WTC11 (cell line): ENCODE results near the gene AMACR.

Experiments used
- CBFB ChIP-seq: sonication (generic); formaldehyde crosslinking; IDR thresholded peaks from 2 replicates; pipeline ENCODE4 v1.8.1; 2022; ENCODE audit warnings: mild to moderate bottlenecking, low read depth, missing genetic modification reagents
- GABPB1 ChIP-seq: sonication (generic); formaldehyde crosslinking; IDR thresholded peaks from 2 replicates; pipeline ENCODE4 v1.8.1; 2023; ENCODE audit warnings: mild to moderate bottlenecking, missing genetic modification reagents
- NR1H2 ChIP-seq: sonication (generic); formaldehyde crosslinking; IDR thresholded peaks from 2 replicates; pipeline ENCODE4 v1.9.0; 2021; ENCODE audit warnings: mild to moderate bottlenecking, moderate library complexity, missing genetic modification reagents
- RORB ChIP-seq: fragments of 250-450 bp; sonication (Bioruptor Pico); IDR thresholded peaks from 2 replicates; pipeline ENCODE4 v1.9.0; 2021; ENCODE audit warnings: mild to moderate bottlenecking
- TEAD4 ChIP-seq: sonication (generic); formaldehyde crosslinking; IDR thresholded peaks from 2 replicates; pipeline ENCODE4 v1.8.0; 2022; ENCODE audit warnings: mild to moderate bottlenecking, missing genetic modification reagents
- ZBTB21 ChIP-seq: sonication (generic); formaldehyde crosslinking; IDR thresholded peaks from 2 replicates; pipeline ENCODE4 v1.8.1; 2023; ENCODE audit warnings: mild to moderate bottlenecking, missing genetic modification reagents, borderline replicate concordance
- ZNF138 ChIP-seq: sonication (generic); formaldehyde crosslinking; conservative IDR thresholded peaks from 2 replicates; pipeline ENCODE4 v1.8.1; 2022; ENCODE audit warnings: mild to moderate bottlenecking, moderate library complexity, missing genetic modification reagents
- TF ChIP-seq, protein P1 (sequence below): fragments of 200-600 bp; IDR thresholded peaks from 2 replicates; pipeline ENCODE4 v1.8.0; 2022; ENCODE audit warnings: antibody characterized with exemption
- TF ChIP-seq, protein P2 (sequence below): sonication (generic); formaldehyde crosslinking; IDR thresholded peaks from 2 replicates; pipeline ENCODE4 v1.8.1; 2023; ENCODE audit warnings: mild to moderate bottlenecking, missing genetic modification reagents, borderline replicate concordance
- TF ChIP-seq, protein P3 (sequence below): sonication (generic); formaldehyde crosslinking; IDR thresholded peaks from 2 replicates; pipeline ENCODE4 v1.8.0; 2022; ENCODE audit warnings: mild to moderate bottlenecking, missing genetic modification reagents
- TF ChIP-seq, protein P4 (sequence below): sonication (generic); formaldehyde crosslinking; IDR thresholded peaks from 2 replicates; pipeline ENCODE4 v1.8.1; 2022; ENCODE audit warnings: mild to moderate bottlenecking, missing genetic modification reagents, moderate library complexity, borderline replicate concordance
- TF ChIP-seq, protein P5 (sequence below): sonication (generic); formaldehyde crosslinking; IDR thresholded peaks from 2 replicates; pipeline ENCODE4 v1.8.1; 2022; ENCODE audit warnings: low read depth, missing genetic modification reagents, borderline replicate concordance
- TF ChIP-seq, protein P6 (sequence below): sonication (generic); formaldehyde crosslinking; IDR thresholded peaks from 2 replicates; pipeline ENCODE4 v1.8.0; 2022; ENCODE audit warnings: mild to moderate bottlenecking, missing genetic modification reagents

DNA sequence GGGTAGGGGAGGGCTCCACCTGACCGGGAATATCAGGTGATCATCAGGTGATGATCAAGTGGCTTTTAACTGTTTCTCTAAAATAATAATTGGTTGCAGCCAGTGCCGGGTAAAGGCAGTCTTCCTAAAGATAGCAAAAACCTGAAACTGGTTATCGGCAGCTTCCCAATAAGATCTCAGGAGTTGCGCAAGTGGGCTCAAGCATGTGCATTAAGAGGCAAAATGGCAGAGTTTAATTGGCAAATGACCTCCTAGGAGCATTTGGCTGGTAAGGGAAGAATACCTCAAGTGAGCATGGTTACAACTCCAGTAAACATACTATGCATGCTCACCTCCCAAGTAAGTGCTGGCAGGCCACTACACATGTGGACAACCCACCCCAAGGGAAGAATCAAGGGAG lies 31.0 kb upstream of the AMACR start:
- TF ChIP-seq, protein P1, sequence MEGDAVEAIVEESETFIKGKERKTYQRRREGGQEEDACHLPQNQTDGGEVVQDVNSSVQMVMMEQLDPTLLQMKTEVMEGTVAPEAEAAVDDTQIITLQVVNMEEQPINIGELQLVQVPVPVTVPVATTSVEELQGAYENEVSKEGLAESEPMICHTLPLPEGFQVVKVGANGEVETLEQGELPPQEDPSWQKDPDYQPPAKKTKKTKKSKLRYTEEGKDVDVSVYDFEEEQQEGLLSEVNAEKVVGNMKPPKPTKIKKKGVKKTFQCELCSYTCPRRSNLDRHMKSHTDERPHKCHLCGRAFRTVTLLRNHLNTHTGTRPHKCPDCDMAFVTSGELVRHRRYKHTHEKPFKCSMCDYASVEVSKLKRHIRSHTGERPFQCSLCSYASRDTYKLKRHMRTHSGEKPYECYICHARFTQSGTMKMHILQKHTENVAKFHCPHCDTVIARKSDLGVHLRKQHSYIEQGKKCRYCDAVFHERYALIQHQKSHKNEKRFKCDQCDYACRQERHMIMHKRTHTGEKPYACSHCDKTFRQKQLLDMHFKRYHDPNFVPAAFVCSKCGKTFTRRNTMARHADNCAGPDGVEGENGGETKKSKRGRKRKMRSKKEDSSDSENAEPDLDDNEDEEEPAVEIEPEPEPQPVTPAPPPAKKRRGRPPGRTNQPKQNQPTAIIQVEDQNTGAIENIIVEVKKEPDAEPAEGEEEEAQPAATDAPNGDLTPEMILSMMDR, result no peak
- no peak for TF ChIP-seq RORB (CRISPR knock-in tag)
- TF ChIP-seq, protein P2, sequence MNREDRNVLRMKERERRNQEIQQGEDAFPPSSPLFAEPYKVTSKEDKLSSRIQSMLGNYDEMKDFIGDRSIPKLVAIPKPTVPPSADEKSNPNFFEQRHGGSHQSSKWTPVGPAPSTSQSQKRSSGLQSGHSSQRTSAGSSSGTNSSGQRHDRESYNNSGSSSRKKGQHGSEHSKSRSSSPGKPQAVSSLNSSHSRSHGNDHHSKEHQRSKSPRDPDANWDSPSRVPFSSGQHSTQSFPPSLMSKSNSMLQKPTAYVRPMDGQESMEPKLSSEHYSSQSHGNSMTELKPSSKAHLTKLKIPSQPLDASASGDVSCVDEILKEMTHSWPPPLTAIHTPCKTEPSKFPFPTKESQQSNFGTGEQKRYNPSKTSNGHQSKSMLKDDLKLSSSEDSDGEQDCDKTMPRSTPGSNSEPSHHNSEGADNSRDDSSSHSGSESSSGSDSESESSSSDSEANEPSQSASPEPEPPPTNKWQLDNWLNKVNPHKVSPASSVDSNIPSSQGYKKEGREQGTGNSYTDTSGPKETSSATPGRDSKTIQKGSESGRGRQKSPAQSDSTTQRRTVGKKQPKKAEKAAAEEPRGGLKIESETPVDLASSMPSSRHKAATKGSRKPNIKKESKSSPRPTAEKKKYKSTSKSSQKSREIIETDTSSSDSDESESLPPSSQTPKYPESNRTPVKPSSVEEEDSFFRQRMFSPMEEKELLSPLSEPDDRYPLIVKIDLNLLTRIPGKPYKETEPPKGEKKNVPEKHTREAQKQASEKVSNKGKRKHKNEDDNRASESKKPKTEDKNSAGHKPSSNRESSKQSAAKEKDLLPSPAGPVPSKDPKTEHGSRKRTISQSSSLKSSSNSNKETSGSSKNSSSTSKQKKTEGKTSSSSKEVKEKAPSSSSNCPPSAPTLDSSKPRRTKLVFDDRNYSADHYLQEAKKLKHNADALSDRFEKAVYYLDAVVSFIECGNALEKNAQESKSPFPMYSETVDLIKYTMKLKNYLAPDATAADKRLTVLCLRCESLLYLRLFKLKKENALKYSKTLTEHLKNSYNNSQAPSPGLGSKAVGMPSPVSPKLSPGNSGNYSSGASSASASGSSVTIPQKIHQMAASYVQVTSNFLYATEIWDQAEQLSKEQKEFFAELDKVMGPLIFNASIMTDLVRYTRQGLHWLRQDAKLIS (CRISPR knock-in tag), result no peak
- TF ChIP-seq, protein P3, sequence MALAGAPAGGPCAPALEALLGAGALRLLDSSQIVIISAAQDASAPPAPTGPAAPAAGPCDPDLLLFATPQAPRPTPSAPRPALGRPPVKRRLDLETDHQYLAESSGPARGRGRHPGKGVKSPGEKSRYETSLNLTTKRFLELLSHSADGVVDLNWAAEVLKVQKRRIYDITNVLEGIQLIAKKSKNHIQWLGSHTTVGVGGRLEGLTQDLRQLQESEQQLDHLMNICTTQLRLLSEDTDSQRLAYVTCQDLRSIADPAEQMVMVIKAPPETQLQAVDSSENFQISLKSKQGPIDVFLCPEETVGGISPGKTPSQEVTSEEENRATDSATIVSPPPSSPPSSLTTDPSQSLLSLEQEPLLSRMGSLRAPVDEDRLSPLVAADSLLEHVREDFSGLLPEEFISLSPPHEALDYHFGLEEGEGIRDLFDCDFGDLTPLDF, result no peak
- no peak for TF ChIP-seq CBFB (CRISPR knock-in tag)
- no peak for TF ChIP-seq NR1H2
- TF ChIP-seq, protein P4, sequence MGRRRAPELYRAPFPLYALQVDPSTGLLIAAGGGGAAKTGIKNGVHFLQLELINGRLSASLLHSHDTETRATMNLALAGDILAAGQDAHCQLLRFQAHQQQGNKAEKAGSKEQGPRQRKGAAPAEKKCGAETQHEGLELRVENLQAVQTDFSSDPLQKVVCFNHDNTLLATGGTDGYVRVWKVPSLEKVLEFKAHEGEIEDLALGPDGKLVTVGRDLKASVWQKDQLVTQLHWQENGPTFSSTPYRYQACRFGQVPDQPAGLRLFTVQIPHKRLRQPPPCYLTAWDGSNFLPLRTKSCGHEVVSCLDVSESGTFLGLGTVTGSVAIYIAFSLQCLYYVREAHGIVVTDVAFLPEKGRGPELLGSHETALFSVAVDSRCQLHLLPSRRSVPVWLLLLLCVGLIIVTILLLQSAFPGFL (CRISPR knock-in tag), result no peak
- TF ChIP-seq, protein P5, sequence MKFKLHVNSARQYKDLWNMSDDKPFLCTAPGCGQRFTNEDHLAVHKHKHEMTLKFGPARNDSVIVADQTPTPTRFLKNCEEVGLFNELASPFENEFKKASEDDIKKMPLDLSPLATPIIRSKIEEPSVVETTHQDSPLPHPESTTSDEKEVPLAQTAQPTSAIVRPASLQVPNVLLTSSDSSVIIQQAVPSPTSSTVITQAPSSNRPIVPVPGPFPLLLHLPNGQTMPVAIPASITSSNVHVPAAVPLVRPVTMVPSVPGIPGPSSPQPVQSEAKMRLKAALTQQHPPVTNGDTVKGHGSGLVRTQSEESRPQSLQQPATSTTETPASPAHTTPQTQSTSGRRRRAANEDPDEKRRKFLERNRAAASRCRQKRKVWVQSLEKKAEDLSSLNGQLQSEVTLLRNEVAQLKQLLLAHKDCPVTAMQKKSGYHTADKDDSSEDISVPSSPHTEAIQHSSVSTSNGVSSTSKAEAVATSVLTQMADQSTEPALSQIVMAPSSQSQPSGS (CRISPR knock-in tag), result no peak
- TF ChIP-seq TEAD4 (CRISPR knock-in tag), result no peak
- no peak for TF ChIP-seq GABPB1
- no peak for TF ChIP-seq ZNF138 (CRISPR knock-in tag)
- no peak for TF ChIP-seq ZBTB21 (CRISPR knock-in tag)
- TF ChIP-seq, protein P6, sequence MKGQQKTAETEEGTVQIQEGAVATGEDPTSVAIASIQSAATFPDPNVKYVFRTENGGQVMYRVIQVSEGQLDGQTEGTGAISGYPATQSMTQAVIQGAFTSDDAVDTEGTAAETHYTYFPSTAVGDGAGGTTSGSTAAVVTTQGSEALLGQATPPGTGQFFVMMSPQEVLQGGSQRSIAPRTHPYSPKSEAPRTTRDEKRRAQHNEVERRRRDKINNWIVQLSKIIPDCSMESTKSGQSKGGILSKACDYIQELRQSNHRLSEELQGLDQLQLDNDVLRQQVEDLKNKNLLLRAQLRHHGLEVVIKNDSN (CRISPR knock-in tag), result no peak
